ENCODE measurements around the gene HSBP1. TPM values are rescaled to one million over a fixed set of nuclear protein-coding genes. Genes with fewer than 3 reads are reported as not detected.

HSBP1 gene
- polyA plus RNA-seq, 1 donor from 2014 or later = 41.4 TPM

GRCh38 chr16:83792391-83792790, 15.4 kb upstream of the HSBP1 start:
- H3K27me3 Mint-ChIP-seq = no peaks in the 10 kb centered on the region
- peaks cover 14% of the 10 kb centered on the region for H3K36me3 Mint-ChIP-seq
- H3K27ac Mint-ChIP-seq = no peak overlapping the region
- H3K4me3 Mint-ChIP-seq = no peak overlapping the region
- H3K4me1 Mint-ChIP-seq = peaks cover 0 to 4% (median 2%) of the 10 kb centered on the region in 3 donors
- no peaks in the 10 kb centered on the region for H3K9me3 Mint-ChIP-seq

GRCh38 chr16:83793179-83793578, 14.6 kb upstream of the HSBP1 start:
- Mint-ChIP-seq H3K27me3 (no peaks in the 10 kb centered on the region), H3K36me3 (peaks cover 14% of the 10 kb centered on the region), H3K9me3 (no peaks in the 10 kb centered on the region), H3K4me3 (no peak overlapping the region), H3K27ac (no peak overlapping the region), H3K4me1 (peaks cover 0 to 4% (median 2%) of the 10 kb centered on the region in 3 donors)

GRCh38 chr16:83794860-83795554, 12.8 kb upstream of the HSBP1 start:
- no peak overlapping the region for H3K27ac Mint-ChIP-seq
- peaks cover 0 to 4% (median 2%) of the 10 kb centered on the region in 3 donors for H3K4me1 Mint-ChIP-seq
- no peaks in the 10 kb centered on the region for H3K9me3 Mint-ChIP-seq
- no peaks in the 10 kb centered on the region for H3K27me3 Mint-ChIP-seq
- H3K36me3 Mint-ChIP-seq = peaks cover 16% of the 10 kb centered on the region
- H3K4me3 Mint-ChIP-seq = no peak overlapping the region

GRCh38 chr16:83797013-83797412, 10.8 kb upstream of the HSBP1 start:
- no peak overlapping the region for H3K27ac Mint-ChIP-seq
- H3K9me3 Mint-ChIP-seq = no peaks in the 10 kb centered on the region
- H3K27me3 Mint-ChIP-seq = no peaks in the 10 kb centered on the region
- H3K4me3 Mint-ChIP-seq = no peak overlapping the region
- H3K36me3 Mint-ChIP-seq = peaks cover 11% of the 10 kb centered on the region
- peaks cover 3 to 6% (median 4%) of the 10 kb centered on the region in 3 donors for H3K4me1 Mint-ChIP-seq

DNA sequence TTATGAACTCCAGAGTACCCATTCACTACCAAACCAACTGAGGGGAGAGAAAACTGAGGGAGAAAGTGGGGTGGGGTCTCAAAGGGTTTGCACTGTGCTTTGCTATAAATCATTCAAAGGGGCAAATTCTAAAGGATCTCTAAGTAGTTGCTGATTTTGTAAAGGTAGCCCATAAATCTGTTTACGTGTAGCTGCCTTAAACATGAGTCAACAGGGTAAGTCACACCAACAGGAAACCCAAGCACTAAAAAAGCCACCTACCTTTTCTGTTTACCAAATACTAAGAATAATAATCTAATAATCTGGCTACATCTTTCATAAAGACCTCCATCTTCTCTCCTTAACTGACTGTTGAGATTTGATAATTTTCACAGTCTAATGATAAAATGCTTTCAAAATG, 8.4 kb upstream of the HSBP1 start:
- no peaks in the 10 kb centered on the region for H3K27me3 Mint-ChIP-seq
- H3K27ac Mint-ChIP-seq = peak overlapping the region in 1 of 3 donors; percentile 80
- H3K36me3 Mint-ChIP-seq = peaks cover 11% of the 10 kb centered on the region
- H3K4me1 Mint-ChIP-seq = peaks cover 17 to 22% (median 19%) of the 10 kb centered on the region in 3 donors
- H3K9me3 Mint-ChIP-seq = peaks cover 0 to 3% (median 0%) of the 10 kb centered on the region in 3 donors
- no peak overlapping the region for H3K4me3 Mint-ChIP-seq

DNA sequence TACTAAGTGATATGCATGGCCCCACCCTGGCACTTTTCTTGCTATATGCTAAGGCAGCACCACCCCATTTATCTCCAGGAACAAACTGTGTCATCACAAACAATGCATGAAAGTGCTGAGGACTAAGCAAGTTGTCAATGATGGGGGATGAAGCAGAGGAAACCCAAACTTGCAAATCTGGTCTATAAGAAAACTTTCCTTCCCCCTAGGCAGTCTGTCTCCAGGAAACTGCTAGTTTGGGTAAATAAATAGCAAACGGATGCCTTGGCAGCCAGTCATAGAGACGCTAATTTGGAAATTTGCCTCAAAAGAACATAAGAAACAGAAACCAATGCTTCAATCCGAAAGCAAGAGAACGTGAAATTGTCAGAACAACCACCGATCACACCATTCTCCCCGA, 5.6 kb upstream of the HSBP1 start:
- Mint-ChIP-seq H3K9me3 (peaks cover 2 to 10% (median 4%) of the 10 kb centered on the region in 3 donors), H3K27ac (peak overlapping the region; percentile 51 to 86 (median 78)), H3K27me3 (no peaks in the 10 kb centered on the region), H3K36me3 (peaks cover 8% of the 10 kb centered on the region), H3K4me3 (peak overlapping the region; percentile 62 to 79 (median 71)), H3K4me1 (peaks cover 32 to 43% (median 39%) of the 10 kb centered on the region in 3 donors)

- H3K4me1 Mint-ChIP-seq = peaks cover 35 to 48% (median 43%) of the 10 kb centered on the region in 3 donors
- no peaks in the 10 kb centered on the region for H3K27me3 Mint-ChIP-seq
- peaks cover 2 to 10% (median 4%) of the 10 kb centered on the region in 3 donors for H3K9me3 Mint-ChIP-seq
- H3K27ac Mint-ChIP-seq = peak overlapping the region; percentile 51 to 86 (median 78)
- H3K4me3 Mint-ChIP-seq = peak overlapping the region; percentile 62 to 87 (median 71)
- H3K36me3 Mint-ChIP-seq = peaks cover 8% of the 10 kb centered on the region
Observed at GRCh38 chr16:83802554-83803205, 5.1 kb upstream of the HSBP1 start.

DNA sequence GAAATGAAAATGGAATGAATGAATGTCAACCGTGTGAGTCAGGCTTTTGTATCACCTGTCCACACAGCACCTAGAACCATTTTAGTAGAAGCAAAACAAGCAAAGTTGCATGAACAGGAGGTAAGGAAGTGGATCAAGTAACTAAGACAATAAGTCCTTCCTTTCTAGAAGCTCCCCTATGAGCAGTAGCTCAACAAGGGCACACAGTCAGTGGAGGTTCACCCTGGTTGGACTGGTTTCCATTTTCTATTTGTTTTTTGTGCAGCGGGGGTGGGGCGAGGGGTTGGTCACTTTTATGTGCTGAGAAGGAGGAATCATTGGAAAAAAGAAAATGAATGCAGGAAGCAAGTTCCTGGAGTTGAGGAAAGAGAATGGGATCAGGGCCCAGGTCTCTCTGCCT, 4.0 kb upstream of the HSBP1 start:
- H3K9me3 Mint-ChIP-seq = peaks cover 2 to 10% (median 4%) of the 10 kb centered on the region in 3 donors
- H3K36me3 Mint-ChIP-seq = peaks cover 8% of the 10 kb centered on the region
- peak overlapping the region in 2 of 3 donors; percentile 64 to 68 for H3K27ac Mint-ChIP-seq
- H3K4me1 Mint-ChIP-seq = peaks cover 43 to 52% (median 47%) of the 10 kb centered on the region in 3 donors
- no peaks in the 10 kb centered on the region for H3K27me3 Mint-ChIP-seq
- H3K4me3 Mint-ChIP-seq = peak overlapping the region in 3 of 4 donors; percentile 2 to 89 (median 87)

- peaks cover 46 to 57% (median 52%) of the 10 kb centered on the region in 3 donors for H3K4me1 Mint-ChIP-seq
- peak overlapping the region in 2 of 3 donors; percentile 68 to 98 for H3K27ac Mint-ChIP-seq
- H3K36me3 Mint-ChIP-seq = peaks cover 8% of the 10 kb centered on the region
- H3K27me3 Mint-ChIP-seq = no peaks in the 10 kb centered on the region
- H3K9me3 Mint-ChIP-seq = peaks cover 2 to 10% (median 4%) of the 10 kb centered on the region in 3 donors
- peak overlapping the region; percentile 12 to 94 (median 66) for H3K4me3 Mint-ChIP-seq
Observed at GRCh38 chr16:83804366-83804765, 3.4 kb upstream of the HSBP1 start.

DNA sequence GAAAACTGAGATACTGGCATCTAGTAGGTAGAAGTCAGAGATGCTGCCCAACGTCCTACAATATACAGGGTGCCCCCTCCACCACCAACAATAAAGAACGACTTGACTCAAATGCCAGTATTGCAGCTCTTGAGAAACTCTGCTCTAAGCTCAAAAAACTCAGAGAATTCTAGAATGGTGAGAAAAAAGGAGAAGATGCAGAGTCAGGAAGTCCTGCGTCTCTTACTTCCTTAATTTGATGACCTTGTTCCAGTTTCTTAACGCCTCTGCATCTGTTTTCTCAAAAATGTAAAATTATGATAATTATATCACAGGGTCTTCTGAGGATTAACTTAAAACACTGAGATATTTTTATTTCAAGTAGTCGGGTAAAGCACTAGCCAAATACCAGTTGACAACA, 1.7 kb upstream of the HSBP1 start:
- peaks cover 49 to 60% (median 58%) of the 10 kb centered on the region in 3 donors for H3K4me1 Mint-ChIP-seq
- peak overlapping the region; percentile 83 to 94 (median 90) for H3K4me3 Mint-ChIP-seq
- H3K36me3 Mint-ChIP-seq = peaks cover 6% of the 10 kb centered on the region
- no peaks in the 10 kb centered on the region for H3K27me3 Mint-ChIP-seq
- H3K27ac Mint-ChIP-seq = peak overlapping the region; percentile 94 to 98 (median 98)
- H3K9me3 Mint-ChIP-seq = peaks cover 2 to 10% (median 4%) of the 10 kb centered on the region in 3 donors

DNA sequence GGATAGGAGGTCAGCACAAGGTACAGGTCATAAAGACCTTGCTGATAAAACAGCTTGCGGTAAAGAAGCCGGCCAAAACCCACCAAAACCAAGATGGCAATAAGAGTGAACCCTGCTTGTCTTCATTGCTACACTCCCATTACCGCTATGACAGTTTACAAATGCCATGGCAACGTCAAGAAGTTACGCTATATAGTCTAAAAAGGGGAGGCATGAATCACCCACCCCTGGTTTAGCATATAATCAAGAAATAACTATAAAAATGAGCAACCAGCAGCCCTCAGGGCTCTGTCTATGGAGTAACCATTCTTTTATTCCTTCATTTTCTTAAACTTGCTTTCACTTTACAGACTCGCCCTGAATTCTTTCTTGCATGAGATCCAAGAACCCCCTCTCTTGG, 1.0 kb upstream of the HSBP1 start:
- peaks cover 2 to 10% (median 4%) of the 10 kb centered on the region in 3 donors for H3K9me3 Mint-ChIP-seq
- peaks cover 54 to 59% (median 59%) of the 10 kb centered on the region in 3 donors for H3K4me1 Mint-ChIP-seq
- peak overlapping the region; percentile 52 to 92 (median 88) for H3K4me3 Mint-ChIP-seq

DNA sequence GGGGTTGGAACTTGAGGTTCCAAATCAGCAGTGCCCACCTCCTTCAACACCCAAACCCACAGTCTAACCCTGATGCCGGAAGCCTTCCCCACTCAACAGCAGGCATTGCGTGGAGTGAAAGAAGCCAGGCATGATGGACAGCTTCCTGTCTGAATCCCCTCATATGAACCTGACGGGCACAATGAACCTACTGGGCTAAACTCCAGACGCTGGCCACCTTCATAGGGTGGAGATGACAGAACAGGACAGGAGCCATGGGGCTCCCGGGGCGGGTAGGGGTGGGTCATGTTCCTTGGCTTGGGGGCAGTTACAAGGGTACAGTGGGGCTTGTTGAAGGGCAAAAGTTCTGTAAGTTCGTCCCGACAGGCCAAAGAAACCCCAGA, 460 bp upstream of the HSBP1 start:
- peak overlapping the region; percentile 94 to 98 (median 98) for H3K27ac Mint-ChIP-seq
- H3K27me3 Mint-ChIP-seq = no peaks in the 10 kb centered on the region
- peaks cover 6% of the 10 kb centered on the region for H3K36me3 Mint-ChIP-seq
- H3K4me3 Mint-ChIP-seq = peak overlapping the region; percentile 89 to 98 (median 98)
- H3K9me3 Mint-ChIP-seq = peaks cover 2 to 10% (median 4%) of the 10 kb centered on the region in 3 donors
- peaks cover 50 to 54% (median 54%) of the 10 kb centered on the region in 3 donors for H3K4me1 Mint-ChIP-seq

More for the DNA sequence above, 1.0 kb upstream of the HSBP1 start:
- no peaks in the 10 kb centered on the region for H3K27me3 Mint-ChIP-seq
- peaks cover 6% of the 10 kb centered on the region for H3K36me3 Mint-ChIP-seq
- H3K27ac Mint-ChIP-seq = peak overlapping the region; percentile 94 to 98 (median 98)

DNA sequence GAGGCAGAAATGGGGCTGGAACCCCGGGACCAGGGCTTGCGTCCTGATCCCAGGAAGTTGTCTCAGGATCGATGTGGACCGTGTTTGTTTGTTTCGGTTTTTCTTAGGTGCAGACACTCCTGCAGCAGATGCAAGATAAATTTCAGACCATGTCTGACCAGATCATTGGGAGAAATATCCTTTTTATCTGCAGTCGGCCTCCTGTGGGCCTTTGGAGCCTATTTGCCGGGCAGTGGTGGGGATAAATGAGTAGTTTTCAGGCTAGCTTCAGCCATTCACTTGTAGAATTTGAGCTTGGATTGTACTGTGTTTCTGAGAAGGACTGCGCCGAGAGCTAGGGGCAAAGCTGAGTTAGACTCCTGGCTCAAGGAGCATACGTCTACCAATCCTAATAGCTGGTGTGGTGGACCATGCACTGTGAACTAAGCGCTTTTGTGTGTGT, 816 bp downstream of the HSBP1 start:
- Mint-ChIP-seq H3K27me3 (no peaks in the 10 kb centered on the region), H3K27ac (peak overlapping the region; percentile 94 to 98 (median 96)), H3K4me1 (peaks cover 47 to 48% (median 47%) of the 10 kb centered on the region in 3 donors), H3K9me3 (peaks cover 2 to 10% (median 4%) of the 10 kb centered on the region in 3 donors), H3K36me3 (peaks cover 4% of the 10 kb centered on the region), H3K4me3 (peak overlapping the region; percentile 89 to 98 (median 98))

- Mint-ChIP-seq H3K4me3 (peak overlapping the region; percentile 89 to 98 (median 98)), H3K27ac (peak overlapping the region; percentile 94 to 98 (median 96)), H3K9me3 (peaks cover 2 to 7% (median 4%) of the 10 kb centered on the region in 3 donors), H3K27me3 (no peaks in the 10 kb centered on the region), H3K4me1 (peaks cover 42 to 47% (median 44%) of the 10 kb centered on the region in 3 donors), H3K36me3 (peaks cover 4% of the 10 kb centered on the region)
Observed at GRCh38 chr16:83809092-83809491, 1.3 kb downstream of the HSBP1 start.

DNA sequence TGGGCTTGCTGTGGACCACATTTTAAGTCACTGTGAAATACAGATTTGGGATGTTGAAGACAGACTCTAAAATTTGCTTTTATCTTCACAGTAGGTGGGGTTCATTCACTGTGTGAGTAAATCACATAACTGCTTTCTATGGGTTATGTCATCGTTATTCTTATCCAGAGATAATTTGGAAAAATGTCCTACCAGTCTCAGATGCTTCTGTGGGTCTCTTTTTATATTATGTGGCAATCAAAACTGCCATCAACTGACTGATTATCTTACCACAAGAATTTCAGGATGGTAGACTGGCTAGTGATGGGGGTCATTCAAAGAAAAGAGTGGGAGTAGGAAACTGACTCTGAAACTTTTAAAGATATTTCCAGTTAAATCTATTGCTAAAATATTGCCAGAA, 3.1 kb downstream of the HSBP1 start:
- Mint-ChIP-seq H3K4me1 (peaks cover 30 to 40% (median 39%) of the 10 kb centered on the region in 3 donors), H3K4me3 (peak overlapping the region in 2 of 4 donors; percentile 41 to 75), H3K9me3 (peaks cover 2 to 5% (median 4%) of the 10 kb centered on the region in 3 donors), H3K36me3 (peaks cover 4% of the 10 kb centered on the region), H3K27me3 (no peaks in the 10 kb centered on the region), H3K27ac (peak overlapping the region in 1 of 3 donors; percentile 64)
